HUES6 (cell line): ENCODE measurements around the gene SV2A.
"Not testable (repeated sequence)": the region's sequence is repeated elsewhere in the genome, so short reads cannot be mapped to it uniquely, and the experiment has no call there.

Source experiments
- H3K27ac ChIP-seq: 2 replicates; pipeline ENCODE4 v1.7.0; 2013; ENCODE audit warnings: low read depth, mild to moderate bottlenecking, low read length, inconsistent platforms
- H3K27me3 ChIP-seq: 2 replicates; pipeline ENCODE4 v1.6.1; 2013; ENCODE audit warnings: low read length; ENCODE audit not compliant: control insufficient read depth, insufficient read depth
- H3K36me3 ChIP-seq: 2 replicates; pipeline ENCODE4 v1.6.1; 2013; ENCODE audit warnings: low read length; ENCODE audit not compliant: control insufficient read depth, insufficient read depth
- H3K4me1 ChIP-seq: 2 replicates; pipeline ENCODE4 v1.6.1; 2013; ENCODE audit warnings: low read length; ENCODE audit not compliant: control insufficient read depth, insufficient read depth
- H3K4me3 ChIP-seq: 2 replicates; pipeline ENCODE4 v1.5.1; 2013; ENCODE audit warnings: low read depth, low read length
- H3K9ac ChIP-seq: one replicate; pipeline ENCODE4 v1.6.1; 2013; ENCODE audit warnings: mild to moderate bottlenecking, low read length
- H3K9me3 ChIP-seq: 2 replicates; pipeline ENCODE4 v1.6.1; 2013; ENCODE audit warnings: low read depth, low read length; ENCODE audit not compliant: control insufficient read depth, insufficient read depth

The SV2A gene, protein sequence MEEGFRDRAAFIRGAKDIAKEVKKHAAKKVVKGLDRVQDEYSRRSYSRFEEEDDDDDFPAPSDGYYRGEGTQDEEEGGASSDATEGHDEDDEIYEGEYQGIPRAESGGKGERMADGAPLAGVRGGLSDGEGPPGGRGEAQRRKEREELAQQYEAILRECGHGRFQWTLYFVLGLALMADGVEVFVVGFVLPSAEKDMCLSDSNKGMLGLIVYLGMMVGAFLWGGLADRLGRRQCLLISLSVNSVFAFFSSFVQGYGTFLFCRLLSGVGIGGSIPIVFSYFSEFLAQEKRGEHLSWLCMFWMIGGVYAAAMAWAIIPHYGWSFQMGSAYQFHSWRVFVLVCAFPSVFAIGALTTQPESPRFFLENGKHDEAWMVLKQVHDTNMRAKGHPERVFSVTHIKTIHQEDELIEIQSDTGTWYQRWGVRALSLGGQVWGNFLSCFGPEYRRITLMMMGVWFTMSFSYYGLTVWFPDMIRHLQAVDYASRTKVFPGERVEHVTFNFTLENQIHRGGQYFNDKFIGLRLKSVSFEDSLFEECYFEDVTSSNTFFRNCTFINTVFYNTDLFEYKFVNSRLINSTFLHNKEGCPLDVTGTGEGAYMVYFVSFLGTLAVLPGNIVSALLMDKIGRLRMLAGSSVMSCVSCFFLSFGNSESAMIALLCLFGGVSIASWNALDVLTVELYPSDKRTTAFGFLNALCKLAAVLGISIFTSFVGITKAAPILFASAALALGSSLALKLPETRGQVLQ

DNA sequence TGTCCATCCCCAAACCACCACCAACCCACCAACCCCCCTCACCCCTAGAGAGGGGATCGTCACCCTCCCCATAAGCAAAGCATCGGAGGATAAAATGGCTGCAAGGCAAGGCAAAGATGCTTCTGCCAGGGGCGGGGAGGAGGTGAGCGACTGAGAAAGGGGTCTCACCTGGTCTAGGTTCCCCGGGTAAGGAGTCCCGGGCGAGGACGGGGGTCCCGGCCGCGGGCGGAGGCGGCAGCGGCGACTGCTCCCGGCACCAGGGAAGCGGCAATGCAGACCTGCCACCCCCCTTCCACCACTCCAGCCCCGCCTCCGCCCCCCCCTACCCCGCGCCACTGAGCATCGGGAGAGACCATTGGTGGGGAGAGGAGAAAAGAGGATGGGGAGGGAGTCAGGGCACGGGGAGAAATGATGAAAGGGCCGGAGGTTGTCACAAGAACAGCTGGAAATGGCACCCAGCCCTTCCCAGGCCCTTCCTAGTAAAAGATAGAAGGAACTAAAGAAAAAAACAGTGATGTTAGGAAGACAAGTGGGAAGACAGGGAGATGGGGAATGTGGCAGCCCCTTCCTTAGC lies at the start of gene SV2A:
Gene SV2A, minus strand, starts transcription at position 274 of the 574 bp plus-strand sequence. CDS start 4,004 bp downstream, outside the sequence.
- Histone ChIP-seq H3K9me3 (no peaks in the 10 kb centered on the region), H3K4me3 (peak within 1 kb of the TSS; percentile 81), H3K36me3 (peaks cover 13% of the 10 kb centered on the region), H3K27ac (no peak within 1 kb of the TSS), H3K4me1 (peaks cover 19% of the 10 kb centered on the region), H3K9ac (peak within 1 kb of the TSS; percentile 61), H3K27me3 (no peaks in the 10 kb centered on the region)

DNA sequence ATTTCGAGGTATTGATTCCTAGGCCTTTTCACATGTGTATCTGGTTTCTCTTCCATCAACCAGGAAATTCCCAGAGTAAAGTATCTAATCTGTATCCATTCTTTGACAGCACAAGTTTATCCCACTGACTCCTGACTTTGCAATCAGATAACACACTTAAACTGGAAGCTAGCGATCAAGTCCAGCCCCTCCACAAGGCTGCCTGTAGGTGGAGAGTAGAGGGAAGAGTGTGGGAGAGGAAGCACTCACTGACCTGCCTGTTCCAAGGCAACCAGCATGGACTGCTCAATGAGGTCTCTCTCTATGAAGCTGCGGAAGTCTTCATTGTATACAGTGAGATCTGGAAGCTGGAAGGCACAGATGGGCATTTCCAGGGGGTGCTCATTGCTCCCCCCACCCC lies 49.4 kb upstream of the SV2A start:
- H3K27me3 ChIP-seq: no peaks in the 10 kb centered on the region
- no peaks in the 10 kb centered on the region for H3K9me3 ChIP-seq
- H3K36me3 ChIP-seq: peaks cover 88% of the 10 kb centered on the region
- no peak overlapping the region for H3K9ac ChIP-seq
- no peak overlapping the region for H3K4me3 ChIP-seq
- no peak overlapping the region for H3K27ac ChIP-seq
- H3K4me1 ChIP-seq: no peaks in the 10 kb centered on the region

DNA sequence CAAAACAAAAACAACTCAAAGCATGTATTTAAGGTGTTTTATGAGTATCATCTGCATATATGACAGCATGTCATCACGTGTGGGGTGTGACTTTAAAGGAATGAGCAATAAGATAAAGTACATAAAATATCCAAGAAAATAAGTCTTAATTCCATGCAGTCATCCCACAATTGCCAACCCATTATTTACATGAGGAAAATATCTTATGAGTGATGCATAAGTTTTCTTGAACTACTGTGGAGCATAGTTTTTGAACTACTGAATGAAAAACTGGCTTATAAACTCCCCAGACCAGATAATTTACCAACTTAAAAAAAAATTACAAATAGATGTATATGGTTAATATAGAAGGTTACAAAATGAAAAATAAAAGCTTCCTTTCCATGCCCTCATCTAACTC lies 48.8 kb upstream of the SV2A start:
- H3K9ac ChIP-seq: no peak overlapping the region
- H3K4me3 ChIP-seq: no peak overlapping the region
- H3K27ac ChIP-seq: no peak overlapping the region
- peaks cover 81% of the 10 kb centered on the region for H3K36me3 ChIP-seq
- no peaks in the 10 kb centered on the region for H3K9me3 ChIP-seq
- H3K27me3 ChIP-seq: no peaks in the 10 kb centered on the region
- H3K4me1 ChIP-seq: no peaks in the 10 kb centered on the region

DNA sequence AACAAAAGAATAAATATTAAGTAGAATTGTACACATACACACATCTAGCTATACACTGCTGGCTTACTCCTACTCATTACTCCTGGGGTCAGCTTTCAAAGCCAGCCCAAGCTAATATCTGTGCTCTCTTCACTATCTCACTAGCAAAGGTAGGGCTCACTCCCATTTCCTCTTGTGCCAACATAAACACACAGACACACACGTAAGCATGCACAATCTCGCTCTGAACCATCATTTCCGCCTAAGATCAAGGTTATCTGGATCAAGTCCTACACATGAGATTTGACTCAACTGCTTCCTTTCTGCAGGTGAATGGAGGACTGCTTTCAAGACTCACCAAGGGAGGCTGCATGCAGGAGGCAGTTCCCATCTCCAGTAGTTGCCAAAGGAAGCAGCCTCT lies 47.8 kb upstream of the SV2A start:
- no peak overlapping the region for H3K9ac ChIP-seq
- H3K36me3 ChIP-seq: peaks cover 75% of the 10 kb centered on the region
- no peak overlapping the region for H3K27ac ChIP-seq
- no peaks in the 10 kb centered on the region for H3K9me3 ChIP-seq
- H3K4me1 ChIP-seq: no peaks in the 10 kb centered on the region
- no peak overlapping the region for H3K4me3 ChIP-seq
- no peaks in the 10 kb centered on the region for H3K27me3 ChIP-seq

GRCh38 chr1:149963358-149963757 lies 45.7 kb upstream of the SV2A start:
- H3K36me3 ChIP-seq: peaks cover 79% of the 10 kb centered on the region
- H3K27me3 ChIP-seq: no peaks in the 10 kb centered on the region
- peaks cover 9% of the 10 kb centered on the region for H3K9me3 ChIP-seq
- H3K9ac ChIP-seq: no peak overlapping the region
- no peak overlapping the region for H3K27ac ChIP-seq
- H3K4me3 ChIP-seq: no peak overlapping the region
- no peaks in the 10 kb centered on the region for H3K4me1 ChIP-seq

DNA sequence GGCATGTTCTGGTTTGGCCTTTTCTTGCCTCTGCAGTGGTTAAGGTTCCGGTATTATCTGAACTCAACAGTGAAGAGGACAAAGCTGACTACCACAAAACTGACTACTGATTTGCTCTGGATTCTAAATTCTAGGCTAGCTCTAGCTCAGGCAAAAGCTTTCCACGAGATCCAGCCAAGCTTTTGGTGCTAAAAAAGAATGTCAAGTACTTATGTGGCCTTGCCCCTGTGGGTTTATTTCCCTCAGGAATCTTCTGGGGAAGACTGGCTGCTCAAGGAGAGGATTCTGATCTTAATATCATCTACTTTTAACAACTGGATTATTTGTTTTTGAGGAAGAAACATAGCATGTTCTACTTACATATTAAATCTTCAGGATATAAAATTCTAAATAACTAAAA lies 45.1 kb upstream of the SV2A start:
- no peak overlapping the region for H3K9ac ChIP-seq
- H3K27ac ChIP-seq: no peak overlapping the region
- H3K36me3 ChIP-seq: peaks cover 81% of the 10 kb centered on the region
- H3K4me1 ChIP-seq: no peaks in the 10 kb centered on the region
- no peaks in the 10 kb centered on the region for H3K27me3 ChIP-seq
- peaks cover 15% of the 10 kb centered on the region for H3K9me3 ChIP-seq
- no peak overlapping the region for H3K4me3 ChIP-seq

GRCh38 chr1:149962039-149962647 lies 44.5 kb upstream of the SV2A start:
- Histone ChIP-seq H3K9ac (no peak overlapping the region), H3K27me3 (no peaks in the 10 kb centered on the region), H3K27ac (no peak overlapping the region), H3K4me1 (no peaks in the 10 kb centered on the region), H3K36me3 (peaks cover 80% of the 10 kb centered on the region), H3K4me3 (no peak overlapping the region), H3K9me3 (peaks cover 20% of the 10 kb centered on the region)

DNA sequence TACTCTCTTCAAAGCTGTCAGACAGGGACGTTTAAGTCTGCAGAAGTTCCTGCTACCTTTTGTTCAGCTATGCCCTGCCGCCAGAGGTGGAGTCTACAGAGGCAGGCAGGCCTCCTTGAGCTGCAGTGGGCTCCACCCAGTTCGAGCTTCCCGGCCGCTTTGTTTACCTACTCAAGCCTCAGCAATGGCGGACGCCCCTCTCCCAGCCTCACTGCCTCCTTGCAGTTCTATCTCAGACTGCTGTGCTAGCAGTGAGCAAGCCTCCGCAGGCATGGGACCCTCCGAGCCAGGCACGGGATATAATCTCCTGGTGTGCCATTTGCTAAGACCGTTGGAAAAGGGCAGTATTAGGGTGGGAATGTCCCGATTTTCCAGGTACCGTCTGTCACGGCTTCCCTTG lies 39.9 kb upstream of the SV2A start:
- not testable (repeated sequence) for H3K4me3 ChIP-seq, H3K4me1 ChIP-seq
- H3K36me3 ChIP-seq: peaks cover 40% of the 10 kb centered on the region

DNA sequence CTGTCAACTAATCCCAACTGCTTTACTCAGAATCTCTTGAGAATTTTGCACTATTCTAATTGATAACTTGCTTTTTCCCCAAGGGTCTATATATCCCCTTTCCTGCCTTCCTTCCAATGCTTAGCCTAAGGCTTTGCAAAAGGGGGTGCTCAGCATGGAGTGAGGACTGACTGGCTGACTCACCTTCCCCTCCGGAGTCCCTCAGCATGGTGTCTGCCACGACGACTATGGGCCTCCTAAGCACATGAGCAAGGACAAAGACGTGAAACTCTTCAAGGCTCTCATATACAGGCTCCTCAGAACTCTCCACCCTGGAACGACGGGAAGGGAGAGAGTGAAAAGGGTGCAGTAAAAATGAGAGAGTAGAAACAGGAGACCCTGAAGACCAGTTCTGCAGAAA lies 32.3 kb upstream of the SV2A start:
- Histone ChIP-seq H3K4me3 (no peak overlapping the region), H3K27ac (no peak overlapping the region), H3K4me1 (no peaks in the 10 kb centered on the region), H3K9me3 (no peaks in the 10 kb centered on the region), H3K27me3 (no peaks in the 10 kb centered on the region), H3K9ac (no peak overlapping the region), H3K36me3 (peaks cover 48% of the 10 kb centered on the region)

More for the DNA sequence above, 39.9 kb upstream of the SV2A start:
- not testable (repeated sequence) for H3K9ac ChIP-seq, H3K27me3 ChIP-seq, H3K27ac ChIP-seq
- peaks cover 20% of the 10 kb centered on the region for H3K9me3 ChIP-seq

GRCh38 chr1:149945206-149945605 lies 27.6 kb upstream of the SV2A start:
- H3K27me3 ChIP-seq: no peaks in the 10 kb centered on the region
- peaks cover 13% of the 10 kb centered on the region; the same call in 1 of the 2 replicates for H3K4me1 ChIP-seq
- no peak overlapping the region for H3K27ac ChIP-seq
- peaks cover 54% of the 10 kb centered on the region for H3K36me3 ChIP-seq
- H3K9me3 ChIP-seq: no peaks in the 10 kb centered on the region
- no peak overlapping the region for H3K9ac ChIP-seq
- no peak overlapping the region for H3K4me3 ChIP-seq
